HG02610 (cell line): Measurements from ENCODE around the gene IRF2BPL.

Experiments
- ATAC-seq: cut with Tn5 transposase; IDR thresholded peaks from one replicate; pipeline ENCODE4 v1.9.1; 2021; ENCODE audit warnings: mild to moderate bottlenecking, moderate library complexity; ENCODE audit not compliant: unreplicated experiment

IRF2BPL gene

GRCh38 chr14:77055306-77055705, 26.8 kb upstream of the IRF2BPL start:
- ATAC-seq, result no peak

DNA sequence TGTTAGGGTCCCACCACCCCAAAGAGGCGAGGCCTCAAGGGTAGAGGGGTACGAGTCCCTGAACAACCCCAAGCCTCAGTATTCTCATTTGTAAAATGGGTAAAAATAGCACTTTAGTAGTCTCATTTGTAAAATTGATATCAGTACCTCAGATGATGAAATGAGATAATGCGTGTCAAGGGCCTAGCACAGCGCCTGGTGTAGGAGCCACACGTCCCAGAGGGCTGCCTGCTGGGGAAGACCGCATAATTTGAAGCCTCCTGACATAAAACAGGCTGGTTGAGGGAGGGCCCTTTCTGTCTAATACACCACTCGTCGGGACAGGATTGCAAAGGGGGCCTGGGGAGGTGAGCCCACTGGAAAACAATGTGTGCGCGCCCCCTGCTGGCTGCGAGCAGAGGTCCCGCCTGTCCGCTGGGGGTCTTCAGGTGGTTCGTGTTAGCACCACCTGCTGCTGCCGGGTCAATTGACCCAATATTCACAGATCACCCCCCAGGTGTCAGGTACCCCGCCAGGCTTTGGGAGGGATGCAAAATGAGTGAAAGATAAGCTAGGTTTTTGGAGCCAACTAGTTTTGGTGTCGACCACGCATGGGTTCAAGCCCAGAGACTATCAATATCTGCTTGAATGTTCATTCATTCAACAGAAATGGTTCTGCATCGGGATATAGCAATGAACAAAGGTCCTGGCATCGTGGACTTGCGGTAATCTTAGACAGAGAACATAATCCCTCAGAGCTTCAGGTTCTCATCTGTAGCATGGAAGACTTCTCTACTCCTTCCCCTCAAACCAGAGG, 24.7 kb upstream of the IRF2BPL start:
- no peak for ATAC-seq

GRCh38 chr14:77052281-77053044, 24.0 kb upstream of the IRF2BPL start:
- ATAC-seq, result no peak

DNA sequence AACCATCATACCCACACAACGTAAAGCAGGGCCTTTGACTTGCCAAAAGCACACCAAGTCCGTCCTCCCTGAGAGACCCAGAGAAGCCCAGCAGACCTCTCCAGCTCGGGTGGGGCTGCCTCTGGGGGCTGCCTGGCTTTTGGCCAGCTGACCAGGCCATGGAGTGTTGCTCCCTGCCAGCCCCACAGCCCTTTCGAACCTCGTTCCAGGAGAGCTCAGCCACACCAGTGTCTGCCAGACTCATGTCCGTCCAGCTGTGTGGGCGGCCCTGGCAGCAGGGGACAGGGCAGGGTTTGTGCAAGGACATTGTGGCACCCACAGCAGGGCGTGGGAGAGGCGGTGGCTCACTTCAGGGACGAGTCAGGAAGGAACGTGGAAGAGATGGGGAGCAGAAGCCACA, 22.6 kb upstream of the IRF2BPL start:
- no peak for ATAC-seq

GRCh38 chr14:77046721-77047120, 18.2 kb upstream of the IRF2BPL start:
- no peak for ATAC-seq

GRCh38 chr14:77045238-77046162, 17.0 kb upstream of the IRF2BPL start:
- no peak for ATAC-seq

GRCh38 chr14:77044783-77045237, 16.3 kb upstream of the IRF2BPL start:
- no peak for ATAC-seq

DNA sequence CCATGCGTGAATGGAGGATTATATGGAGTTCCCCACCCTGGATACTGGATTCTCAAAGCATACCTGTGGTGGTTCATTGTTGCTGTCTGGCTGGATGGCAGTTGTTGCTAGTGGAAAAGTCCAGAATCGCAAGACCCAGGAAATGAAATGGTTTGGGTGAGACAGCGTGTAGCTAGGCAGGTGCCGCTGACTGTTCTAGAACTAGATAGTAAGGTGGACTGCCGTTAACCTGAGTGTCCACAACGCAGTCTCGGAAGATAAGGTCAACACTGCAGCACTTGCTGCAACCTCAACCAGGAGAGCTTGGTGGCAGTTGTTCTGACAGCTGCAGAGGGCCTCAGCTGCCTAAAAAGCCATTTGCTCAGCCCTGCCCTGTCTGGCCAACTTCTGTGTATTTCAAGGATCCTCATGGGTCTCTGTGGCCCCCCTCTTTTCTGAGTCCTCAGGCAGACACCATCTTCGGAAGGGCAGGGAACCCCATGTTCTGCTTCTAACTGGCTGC, 15.5 kb upstream of the IRF2BPL start:
- ATAC-seq, result no peak

- ATAC-seq, result peak; percentile 38
Measured at GRCh38 chr14:77043177-77043983, 14.9 kb upstream of the IRF2BPL start.

DNA sequence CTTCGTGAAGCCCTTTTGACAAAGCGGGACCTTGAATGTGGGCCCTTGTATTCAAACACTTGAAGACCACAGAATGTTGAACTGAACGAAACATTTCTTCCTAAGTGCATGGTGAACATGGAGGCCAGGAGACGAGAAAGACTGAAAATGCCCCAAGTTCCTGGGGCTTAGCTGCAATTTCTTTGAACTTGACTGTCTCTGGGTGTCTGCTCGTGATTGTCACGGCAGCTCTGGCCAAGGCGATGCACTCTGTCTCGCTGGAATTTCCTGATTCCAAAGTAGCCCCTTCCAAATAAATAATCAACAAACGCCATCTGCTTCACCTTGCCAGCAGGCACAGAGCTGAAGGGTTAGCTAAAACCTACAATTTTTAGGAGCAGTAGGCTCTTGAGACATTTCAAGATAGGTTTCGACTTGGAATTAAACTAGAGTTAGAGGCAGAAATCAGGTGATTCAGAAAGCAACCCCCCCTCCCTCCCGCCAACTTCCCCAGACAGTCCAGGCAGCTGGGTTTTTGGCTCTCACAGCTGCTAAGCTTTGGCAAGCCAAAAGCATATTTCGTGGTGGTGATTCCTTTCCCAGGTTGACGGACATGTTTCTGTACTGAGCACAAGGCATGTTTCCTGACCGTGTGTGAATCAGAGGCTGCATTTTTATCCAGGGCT, 13.5 kb upstream of the IRF2BPL start:
- ATAC-seq, result no peak

DNA sequence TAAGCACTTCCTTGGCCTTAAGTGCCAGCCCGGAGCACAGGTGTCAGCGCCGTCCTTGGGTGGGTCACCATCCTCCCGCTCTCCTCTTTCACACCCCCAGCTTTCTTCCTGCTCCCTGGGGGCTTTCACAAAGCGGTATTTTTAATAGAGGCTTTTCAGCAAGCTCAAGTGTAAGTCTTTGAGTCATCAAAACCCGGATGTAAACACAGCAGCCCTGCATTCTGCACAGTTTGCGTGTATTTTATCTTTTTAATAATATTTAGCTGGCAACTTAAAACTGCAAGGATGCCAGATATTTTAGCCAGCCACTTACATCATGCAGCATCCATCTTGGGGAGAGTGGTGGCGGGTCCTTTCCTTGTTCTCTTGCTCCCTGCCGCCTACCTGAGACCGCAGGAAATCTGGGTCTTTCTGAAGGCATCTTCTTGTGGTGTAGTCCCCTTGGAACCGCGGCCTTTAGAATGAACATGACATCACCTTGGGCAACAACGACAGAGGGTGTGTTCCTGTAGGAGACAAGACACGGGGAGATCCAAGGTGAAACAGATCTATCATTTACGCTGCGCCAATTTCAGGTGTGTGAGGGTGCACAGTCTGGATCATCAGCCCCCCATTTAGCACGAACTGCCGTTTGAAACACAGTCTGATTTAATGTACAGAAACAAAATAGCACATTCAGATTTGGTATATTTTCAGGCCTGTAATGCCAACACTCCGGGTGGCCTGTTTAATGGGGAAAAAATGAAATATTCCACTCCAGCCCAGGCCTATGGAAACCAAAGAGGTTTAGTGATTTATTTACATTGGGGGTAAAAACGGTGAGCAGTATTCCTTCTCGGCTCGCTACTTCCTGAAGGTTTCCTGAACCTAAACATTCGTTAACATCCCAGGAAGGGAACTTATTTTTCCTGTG, 12.5 kb upstream of the IRF2BPL start:
- peak; percentile 11 for ATAC-seq

DNA sequence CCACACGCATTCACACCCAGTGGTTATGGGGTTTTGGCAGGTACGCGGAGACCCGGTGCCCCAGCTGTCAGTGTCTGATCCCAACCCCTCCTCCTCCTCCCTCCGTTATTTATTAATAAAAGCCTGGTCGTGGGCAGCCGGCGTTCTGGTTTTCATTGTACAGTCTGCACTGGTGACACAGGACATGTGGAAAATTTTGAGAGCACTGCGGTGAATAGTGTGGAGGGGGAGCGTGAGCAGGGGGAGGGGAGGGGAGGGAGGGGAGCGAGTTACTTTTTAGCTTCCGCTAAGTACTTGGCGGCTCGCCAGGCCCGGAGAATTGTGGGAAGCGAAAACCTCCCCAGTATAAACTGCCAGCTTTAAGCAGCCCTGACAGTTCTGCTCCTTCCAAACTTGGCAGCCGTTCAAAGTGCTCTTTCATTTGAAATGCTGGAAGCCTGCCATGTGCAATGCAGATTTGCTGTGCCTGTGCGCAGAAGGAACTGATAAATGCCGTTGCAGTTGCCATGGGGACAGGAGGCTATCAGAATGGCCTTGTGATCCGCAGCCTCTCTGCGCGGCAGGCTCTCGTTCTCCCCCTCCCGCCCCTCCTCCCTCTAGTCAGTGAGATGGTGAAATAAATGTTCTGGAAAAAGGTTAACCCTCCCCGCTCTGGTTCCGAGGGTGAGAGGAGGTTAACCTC, 11.7 kb upstream of the IRF2BPL start:
- ATAC-seq, result peak; percentile 42

DNA sequence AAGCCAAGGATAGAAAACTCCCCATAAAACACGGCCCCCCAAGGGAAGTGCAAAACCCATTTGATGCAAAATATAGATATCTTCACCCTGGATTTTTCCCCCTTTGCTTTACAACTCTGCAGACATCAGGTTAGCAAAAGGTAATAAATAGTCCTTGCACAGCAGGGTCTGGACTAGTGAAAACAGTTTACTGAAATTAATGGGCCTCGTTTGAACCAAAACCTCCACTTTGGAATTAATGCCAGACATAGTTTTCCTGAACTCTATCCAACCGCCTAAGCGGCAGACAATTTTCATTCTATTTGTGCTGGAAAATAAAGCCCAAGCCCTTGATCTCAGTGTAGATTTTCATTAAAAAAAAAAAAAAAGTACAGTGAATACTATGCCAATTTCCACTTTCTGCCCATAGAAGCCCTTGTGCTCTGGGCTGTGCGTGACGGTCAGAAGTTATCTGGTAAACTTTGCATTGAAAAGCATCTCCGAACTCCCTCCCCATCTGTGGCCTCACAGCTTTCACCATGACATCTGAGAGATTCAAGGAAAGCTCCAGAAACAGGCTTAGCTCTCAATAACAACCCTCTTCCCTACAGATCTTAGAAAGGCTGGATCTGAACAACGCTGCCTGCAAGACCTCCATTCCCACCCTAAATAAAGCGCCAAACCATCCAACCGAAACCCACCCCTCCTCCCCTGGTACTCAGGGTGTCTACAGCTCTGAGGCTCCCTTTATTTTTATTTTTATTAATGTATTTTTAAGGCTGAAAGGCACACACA, 11.0 kb upstream of the IRF2BPL start:
- no peak for ATAC-seq

GRCh38 chr14:77037938-77038568, 9.5 kb upstream of the IRF2BPL start:
- ATAC-seq, result no peak

DNA sequence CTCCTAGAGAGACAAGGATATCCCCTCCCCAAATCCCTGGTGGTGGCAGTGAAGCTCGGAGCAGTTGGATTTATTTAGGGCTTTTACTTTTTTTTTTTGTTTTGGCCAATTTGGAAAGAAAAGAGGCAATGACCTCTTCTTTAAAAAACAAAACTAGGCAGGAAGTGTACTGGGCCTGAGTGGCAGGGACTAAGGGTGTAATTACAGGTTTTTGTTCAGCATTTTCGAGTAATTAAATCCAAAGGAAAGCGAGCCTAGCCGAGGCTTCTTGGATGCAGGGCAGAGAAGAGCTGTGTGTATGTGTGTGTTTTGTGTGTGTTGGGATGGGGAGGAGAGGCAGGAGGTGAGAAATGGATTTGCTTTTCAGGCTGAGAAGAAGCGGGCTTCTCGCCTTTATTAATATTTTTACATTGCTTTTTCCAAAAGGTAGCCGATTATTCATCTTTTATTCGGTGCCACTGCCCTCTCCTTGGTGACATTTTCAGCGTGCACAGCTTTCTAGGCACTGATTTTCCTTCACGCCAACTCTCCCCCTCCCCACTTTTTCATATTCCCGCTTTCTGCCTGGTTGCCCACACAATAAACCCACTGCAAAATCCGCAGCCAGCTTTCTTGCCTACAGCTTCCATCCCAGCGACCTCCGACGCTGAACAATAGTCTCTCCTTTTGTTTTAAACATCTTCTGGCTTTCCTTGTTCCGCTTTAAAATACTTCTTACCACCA, 8.9 kb upstream of the IRF2BPL start:
- ATAC-seq, result no peak
